K562 (cell line): ENCODE measurements around the gene SGMS1. TPM values are rescaled to one million over a fixed set of nuclear protein-coding genes. Genes with fewer than 3 reads are reported as not detected.
A peak's percentile ranks its signal among the peaks of the same experiment; 100 is the strongest.

Source experiments
- BRD4 ChIP-seq: fragments of 200-600 bp; sonication (generic); IDR thresholded peaks from 2 replicates; pipeline ENCODE4 v1.6.1; 2017; ENCODE audit warnings: inconsistent platforms
- CREB1 ChIP-seq, 2 experiments: sonication (generic) in 1 of 2; formaldehyde crosslinking in 1 of 2; IDR thresholded peaks; 2 replicates each; pipeline versions ENCODE4 v1.6.1 to v1.8.0; 2012 to 2022; ENCODE audit warnings: inconsistent platforms in 1 of 2, mild to moderate bottlenecking in 1 of 2, missing genetic modification reagents in 1 of 2, moderate library complexity in 1 of 2
- EP400 ChIP-seq: fragments of 450-650 bp; IDR thresholded peaks from 2 replicates; pipeline ENCODE4 v1.6.1; 2017; ENCODE audit warnings: antibody characterized with exemption, mild to moderate bottlenecking, moderate library complexity
- ILK ChIP-seq: fragments of 450-650 bp; IDR thresholded peaks from 2 replicates; pipeline ENCODE4 v1.6.1; 2016; ENCODE audit warnings: missing genetic modification characterization, low read depth, mild to moderate bottlenecking, missing compliant biosample characterization, moderate library complexity, borderline replicate concordance
- NFE2 ChIP-seq: IDR thresholded peaks from 2 replicates; pipeline ENCODE4 v1.6.1; 2014; ENCODE audit warnings: antibody characterized with exemption, low read depth
- SMAD2 ChIP-seq: fragments of 150-350 bp; IDR thresholded peaks from 2 replicates; pipeline ENCODE4 v1.6.1; 2014; ENCODE audit warnings: low read depth, mild to moderate bottlenecking, low read length
- SOX6 ChIP-seq: fragments of 450-650 bp; IDR thresholded peaks from 2 replicates; pipeline ENCODE4 v1.6.1; 2014; ENCODE audit warnings: mild to moderate bottlenecking
- U2AF1 ChIP-seq: fragments of 200-400 bp; formaldehyde crosslinking; optimal IDR thresholded peaks from 2 replicates; pipeline ENCODE3; 2017; ENCODE audit warnings: mild to moderate bottlenecking, low read depth, low read length, moderate library complexity
- ZBTB8A ChIP-seq: fragments of 450-650 bp; IDR thresholded peaks from 2 replicates; pipeline ENCODE4 v1.6.1; 2018; ENCODE audit warnings: mild to moderate bottlenecking, moderate library complexity; ENCODE audit not compliant: partially characterized antibody
- ZNF717 ChIP-seq: fragments of 250-450 bp; sonication (Bioruptor Pico); IDR thresholded peaks from 2 replicates; pipeline ENCODE4 v1.5.0; 2021
- ZNF764 ChIP-seq: fragments of 250-450 bp; sonication (Bioruptor Pico); IDR thresholded peaks from 2 replicates; pipeline ENCODE4 v1.4.0; 2020; ENCODE audit warnings: low read depth, mild to moderate bottlenecking, moderate library complexity
- polyA plus RNA-seq, 8 experiments: library from polyadenylated mRNA; depleted of rRNA in 4 of 8; stranded (reverse) in 5 of 8; unstranded in 3 of 8; fragments of >200 nt; fragmentation: Nextera tagmentation in 2 of 8; fragmentation: Illumina TruSeq in 1 of 8; extraction: Ambion mirVana in 2 of 8; extraction: Trizol in 1 of 8; gene quantifications; 2 replicates each; pipeline versions ENCODE4 v1.2.1 to v1.2.3, GENCODE V29; 2011 to 2014; ENCODE audit warnings: inconsistent platforms in 1 of 8, missing spikeins in 1 of 8
- total RNA-seq, 7 experiments: library from RNA; depleted of rRNA in 6 of 7; stranded (reverse); fragments of >200 nt in 6 of 7; fragmentation: Illumina TruSeq in 2 of 7; extraction: Trizol in 2 of 7; gene quantifications; 2 replicates each; pipeline versions ENCODE4 v1.2.1 to v1.2.3, GENCODE V29; 2011 to 2021; ENCODE audit warnings: low replicate concordance in 1 of 7
- TF ChIP-seq, protein P1 (sequence below), 2 experiments: fragments of 450-650 bp; formaldehyde crosslinking in 1 of 2; IDR thresholded peaks; 2 replicates each; pipeline versions ENCODE4 v1.4.0 to v1.6.1; 2014 to 2020; ENCODE audit warnings: mild to moderate bottlenecking in 2 of 2, borderline replicate concordance in 1 of 2, low read depth in 1 of 2
- TF ChIP-seq, protein P2 (sequence below): sonication (generic); formaldehyde crosslinking; IDR thresholded peaks from 2 replicates; pipeline ENCODE4 v1.8.0; 2022; ENCODE audit warnings: mild to moderate bottlenecking, missing genetic modification reagents

The SGMS1 gene
- total and polyA plus RNA-seq, 9 of the 15 experiments (the other 6 are each of a cell fraction or from before 2014, with no cell fraction given), result 22.6 to 232 (median 82.2) TPM

DNA sequence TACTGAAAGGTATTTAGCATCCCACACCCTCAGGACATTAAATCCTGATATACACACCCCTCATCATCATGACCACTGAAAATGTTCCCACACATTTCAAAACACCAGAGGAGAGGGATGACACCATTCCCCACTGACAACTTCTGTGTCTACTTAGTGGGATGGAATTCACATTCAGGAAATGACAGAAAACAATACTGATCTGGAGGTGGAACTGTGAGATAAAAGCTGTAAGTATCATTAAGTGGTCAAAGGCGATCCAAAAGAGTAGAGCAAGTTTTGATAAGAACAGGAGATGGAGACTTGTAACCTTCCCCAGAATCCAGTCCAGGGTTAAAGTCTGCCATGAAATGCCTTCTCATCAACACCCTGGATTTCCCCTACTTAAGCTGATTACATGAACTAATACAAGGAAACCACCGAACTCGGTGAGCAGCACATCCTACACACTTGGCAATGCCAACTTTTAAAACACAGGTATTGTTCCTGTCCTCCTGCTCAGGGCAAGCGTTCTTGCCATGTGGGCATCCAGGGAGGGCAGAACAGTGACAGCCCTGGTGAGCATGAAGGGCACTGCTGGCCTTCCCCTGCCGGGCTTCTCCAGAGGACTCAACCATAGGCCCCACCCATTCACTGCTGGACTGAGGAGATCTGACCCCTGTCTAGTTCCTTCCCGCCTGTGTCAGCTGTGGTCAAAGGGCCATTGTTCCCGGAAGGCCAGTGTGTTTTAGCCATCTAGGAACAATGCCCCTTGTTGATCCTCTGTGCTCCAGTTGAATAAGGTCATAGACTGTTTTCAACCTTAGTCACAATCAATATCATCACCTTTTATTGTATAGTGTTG is 85.0 kb downstream of the SGMS1 start (continued):
- TF ChIP-seq BRD4 (no peak), CREB1 (IDR thresholded peaks at IDR 0.05) (no peak), CREB1 (CRISPR knock-in tag; IDR thresholded peaks at IDR 0.05) (no peak), ILK (tag) (no peak), EP400 (no peak), SOX6 (peak; percentile 89), U2AF1 (no peak), ZNF717 (CRISPR knock-in tag) (no peak), NFE2 (no peak), ZBTB8A (no peak), ZNF764 (CRISPR knock-in tag) (no peak), SMAD2 (no peak)
- TF ChIP-seq, protein P1, sequence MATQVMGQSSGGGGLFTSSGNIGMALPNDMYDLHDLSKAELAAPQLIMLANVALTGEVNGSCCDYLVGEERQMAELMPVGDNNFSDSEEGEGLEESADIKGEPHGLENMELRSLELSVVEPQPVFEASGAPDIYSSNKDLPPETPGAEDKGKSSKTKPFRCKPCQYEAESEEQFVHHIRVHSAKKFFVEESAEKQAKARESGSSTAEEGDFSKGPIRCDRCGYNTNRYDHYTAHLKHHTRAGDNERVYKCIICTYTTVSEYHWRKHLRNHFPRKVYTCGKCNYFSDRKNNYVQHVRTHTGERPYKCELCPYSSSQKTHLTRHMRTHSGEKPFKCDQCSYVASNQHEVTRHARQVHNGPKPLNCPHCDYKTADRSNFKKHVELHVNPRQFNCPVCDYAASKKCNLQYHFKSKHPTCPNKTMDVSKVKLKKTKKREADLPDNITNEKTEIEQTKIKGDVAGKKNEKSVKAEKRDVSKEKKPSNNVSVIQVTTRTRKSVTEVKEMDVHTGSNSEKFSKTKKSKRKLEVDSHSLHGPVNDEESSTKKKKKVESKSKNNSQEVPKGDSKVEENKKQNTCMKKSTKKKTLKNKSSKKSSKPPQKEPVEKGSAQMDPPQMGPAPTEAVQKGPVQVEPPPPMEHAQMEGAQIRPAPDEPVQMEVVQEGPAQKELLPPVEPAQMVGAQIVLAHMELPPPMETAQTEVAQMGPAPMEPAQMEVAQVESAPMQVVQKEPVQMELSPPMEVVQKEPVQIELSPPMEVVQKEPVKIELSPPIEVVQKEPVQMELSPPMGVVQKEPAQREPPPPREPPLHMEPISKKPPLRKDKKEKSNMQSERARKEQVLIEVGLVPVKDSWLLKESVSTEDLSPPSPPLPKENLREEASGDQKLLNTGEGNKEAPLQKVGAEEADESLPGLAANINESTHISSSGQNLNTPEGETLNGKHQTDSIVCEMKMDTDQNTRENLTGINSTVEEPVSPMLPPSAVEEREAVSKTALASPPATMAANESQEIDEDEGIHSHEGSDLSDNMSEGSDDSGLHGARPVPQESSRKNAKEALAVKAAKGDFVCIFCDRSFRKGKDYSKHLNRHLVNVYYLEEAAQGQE (IDR thresholded peaks at IDR 0.05; ENCODE audit: borderline replicate concordance), result no peak
- TF ChIP-seq, protein P1 (CRISPR knock-in tag; IDR thresholded peaks at IDR 0.05; ENCODE audit: low read depth), result no peak
- TF ChIP-seq, protein P2, sequence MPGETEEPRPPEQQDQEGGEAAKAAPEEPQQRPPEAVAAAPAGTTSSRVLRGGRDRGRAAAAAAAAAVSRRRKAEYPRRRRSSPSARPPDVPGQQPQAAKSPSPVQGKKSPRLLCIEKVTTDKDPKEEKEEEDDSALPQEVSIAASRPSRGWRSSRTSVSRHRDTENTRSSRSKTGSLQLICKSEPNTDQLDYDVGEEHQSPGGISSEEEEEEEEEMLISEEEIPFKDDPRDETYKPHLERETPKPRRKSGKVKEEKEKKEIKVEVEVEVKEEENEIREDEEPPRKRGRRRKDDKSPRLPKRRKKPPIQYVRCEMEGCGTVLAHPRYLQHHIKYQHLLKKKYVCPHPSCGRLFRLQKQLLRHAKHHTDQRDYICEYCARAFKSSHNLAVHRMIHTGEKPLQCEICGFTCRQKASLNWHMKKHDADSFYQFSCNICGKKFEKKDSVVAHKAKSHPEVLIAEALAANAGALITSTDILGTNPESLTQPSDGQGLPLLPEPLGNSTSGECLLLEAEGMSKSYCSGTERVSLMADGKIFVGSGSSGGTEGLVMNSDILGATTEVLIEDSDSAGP (CRISPR knock-in tag), result no peak
